ENCODE data around the gene DFFA.
A peak's percentile ranks its signal among the peaks of the same experiment; 100 is the strongest.
"Not testable (repeated sequence)": the region's sequence is repeated elsewhere in the genome, so short reads cannot be mapped to it uniquely, and the experiment has no call there.

Gene DFFA

DNA sequence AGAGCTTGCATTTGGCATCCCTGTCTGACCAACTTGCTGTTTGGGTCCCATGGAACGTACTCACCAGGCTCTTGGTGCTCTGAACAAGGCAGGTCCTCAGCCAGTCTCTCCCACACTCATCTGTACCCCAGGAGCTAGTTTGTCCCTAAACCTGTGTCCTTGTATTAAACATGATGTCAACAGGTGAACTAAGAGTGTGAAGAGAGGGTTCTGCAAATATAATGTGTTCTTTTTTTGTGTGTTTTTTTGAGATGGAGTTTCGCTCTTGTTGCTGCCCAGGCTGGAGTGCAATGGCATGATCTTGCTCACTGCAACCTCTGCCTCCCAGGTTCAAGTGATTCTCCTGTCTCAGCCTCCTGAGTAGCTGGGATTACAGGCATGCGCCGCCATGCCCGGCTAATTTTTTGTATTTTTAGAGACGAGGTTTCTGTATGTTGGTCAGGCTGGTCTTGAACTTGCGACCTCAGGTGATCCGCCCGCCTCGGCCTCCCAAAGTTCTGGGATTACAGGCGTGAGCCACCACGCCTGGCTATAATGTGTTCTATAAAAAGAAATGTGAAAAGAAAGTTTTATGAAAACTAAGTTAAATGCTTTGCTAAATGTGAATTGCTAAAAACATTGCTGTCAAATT is 33.8 kb upstream of the DFFA start:
- not testable (repeated sequence) for DNase-seq (ENCODE audit: low read depth in 2 of 2)

DNA sequence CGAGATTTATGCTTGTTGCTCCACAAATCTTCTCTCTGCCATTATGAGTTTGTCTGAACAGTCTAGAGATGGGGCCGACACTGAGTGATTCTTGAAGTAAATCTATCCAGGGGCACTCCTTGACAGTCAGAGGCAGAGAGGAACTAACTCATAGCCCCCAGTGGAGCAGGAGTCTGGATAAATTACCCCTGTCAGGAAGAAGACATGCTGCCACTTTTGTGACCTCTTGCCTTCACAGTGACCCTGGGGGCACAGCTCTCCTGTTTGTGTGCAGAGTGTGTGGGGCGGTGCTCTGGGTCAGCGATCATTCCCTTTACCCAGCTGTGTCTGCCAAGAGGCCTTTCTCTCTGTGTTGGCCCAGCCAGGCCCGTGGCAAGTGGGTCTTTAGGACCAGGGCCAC is 31.9 kb upstream of the DFFA start:
- no peak for DNase-seq (ENCODE audit: low read depth in 2 of 2)

DNA sequence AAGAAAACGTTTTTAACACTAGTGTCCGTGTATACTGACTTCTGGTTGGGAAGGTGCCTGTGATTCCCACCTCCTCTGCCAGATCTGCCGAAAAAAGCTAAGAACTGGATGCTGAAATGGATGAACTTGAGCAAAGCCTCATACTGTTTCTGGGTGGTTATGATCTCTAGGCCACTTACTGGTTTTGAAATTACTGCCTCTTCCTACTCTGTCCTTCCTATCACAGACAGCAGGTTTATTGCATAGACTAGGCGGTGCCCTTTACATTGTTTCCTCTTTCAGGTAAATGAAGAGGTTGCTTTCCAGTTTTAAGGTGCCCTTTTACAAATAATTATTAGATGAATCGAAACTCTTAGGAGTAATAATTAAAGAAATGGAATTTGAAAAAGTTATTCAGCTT is 29.9 kb upstream of the DFFA start:
- DNase-seq (ENCODE audit: low read depth in 2 of 2), result no peak

DNA sequence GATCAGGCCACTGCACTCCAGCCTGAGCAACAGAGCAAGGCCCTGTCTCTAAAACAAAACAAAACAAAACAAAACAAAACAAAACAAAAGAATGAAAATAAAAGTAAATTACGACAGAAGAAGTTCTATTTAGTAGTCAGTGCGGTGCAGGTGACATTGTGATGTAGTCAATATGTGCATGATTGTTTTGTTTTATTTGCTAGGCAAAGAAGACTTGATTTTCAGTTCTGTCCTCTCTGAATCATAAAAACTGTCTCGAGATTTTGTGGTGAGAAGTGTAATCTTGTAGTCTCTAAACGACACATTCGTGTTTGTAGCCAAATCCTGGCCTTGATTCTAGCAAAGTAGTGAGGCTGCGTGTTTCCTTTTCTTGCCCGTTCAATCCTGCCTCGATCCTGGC is 25.9 kb upstream of the DFFA start:
- no peak for DNase-seq (ENCODE audit: low read depth in 2 of 2)

DNA sequence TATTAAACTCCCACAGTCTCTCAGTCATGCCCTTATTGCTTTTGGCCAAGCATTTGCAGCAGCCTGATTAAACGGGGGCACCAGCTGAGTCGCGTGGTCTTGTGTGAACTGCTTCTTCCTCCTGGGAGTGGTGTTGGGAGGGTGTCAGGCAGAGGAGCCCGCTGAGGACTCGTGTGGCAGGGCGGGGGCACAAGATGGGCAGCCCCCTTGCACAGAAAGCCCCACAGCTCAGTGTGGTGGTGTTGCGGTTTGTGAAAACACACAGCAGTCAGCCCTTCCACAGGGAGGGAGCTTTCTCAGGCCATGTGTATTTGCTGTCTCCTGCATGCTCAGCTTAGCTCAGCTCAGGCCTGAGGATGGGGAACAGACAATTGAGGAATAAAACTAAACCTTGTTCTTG is 24.8 kb upstream of the DFFA start:
- no peak for DNase-seq (ENCODE audit: low read depth in 2 of 2)

DNA sequence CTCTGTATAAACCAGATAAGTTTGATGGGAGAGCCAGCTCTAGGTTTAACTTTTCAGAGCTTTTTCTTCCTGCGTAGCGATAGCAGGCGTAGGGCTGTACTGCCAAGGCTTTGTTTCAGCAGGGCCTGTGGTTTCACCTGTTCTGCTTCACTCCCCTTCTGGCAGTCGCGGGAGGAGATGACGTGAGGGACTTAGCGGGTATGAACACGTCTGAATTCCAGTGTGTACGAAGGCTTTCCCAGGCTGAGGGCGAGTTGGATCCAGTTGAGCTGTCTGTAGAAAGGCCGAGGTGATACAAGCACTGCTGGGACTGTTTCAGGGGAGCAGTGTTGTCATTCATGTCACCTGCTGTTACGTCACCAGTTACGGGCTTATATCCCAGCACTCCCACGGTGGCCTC is 23.6 kb upstream of the DFFA start:
- DNase-seq (ENCODE audit: low read depth in 2 of 2), result no peak

DNA sequence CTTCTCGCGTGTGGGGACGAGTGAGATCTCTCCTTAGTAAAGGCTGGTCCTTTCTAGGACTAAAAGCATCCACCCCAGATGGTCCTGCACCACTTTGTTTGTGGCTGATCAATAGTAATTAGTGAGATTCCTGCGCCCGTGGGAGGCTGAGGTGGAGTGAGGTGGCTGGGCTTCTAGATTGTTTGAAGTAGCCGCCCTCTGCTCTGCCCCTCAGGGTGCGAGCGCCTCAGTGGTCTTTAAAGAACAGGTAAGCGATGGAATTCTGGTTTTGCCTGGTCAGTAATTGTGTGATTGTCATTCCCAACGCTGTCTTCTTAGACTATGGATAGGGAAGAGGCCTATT is 23.1 kb upstream of the DFFA start:
- no peak for DNase-seq (ENCODE audit: low read depth in 2 of 2)

DNA sequence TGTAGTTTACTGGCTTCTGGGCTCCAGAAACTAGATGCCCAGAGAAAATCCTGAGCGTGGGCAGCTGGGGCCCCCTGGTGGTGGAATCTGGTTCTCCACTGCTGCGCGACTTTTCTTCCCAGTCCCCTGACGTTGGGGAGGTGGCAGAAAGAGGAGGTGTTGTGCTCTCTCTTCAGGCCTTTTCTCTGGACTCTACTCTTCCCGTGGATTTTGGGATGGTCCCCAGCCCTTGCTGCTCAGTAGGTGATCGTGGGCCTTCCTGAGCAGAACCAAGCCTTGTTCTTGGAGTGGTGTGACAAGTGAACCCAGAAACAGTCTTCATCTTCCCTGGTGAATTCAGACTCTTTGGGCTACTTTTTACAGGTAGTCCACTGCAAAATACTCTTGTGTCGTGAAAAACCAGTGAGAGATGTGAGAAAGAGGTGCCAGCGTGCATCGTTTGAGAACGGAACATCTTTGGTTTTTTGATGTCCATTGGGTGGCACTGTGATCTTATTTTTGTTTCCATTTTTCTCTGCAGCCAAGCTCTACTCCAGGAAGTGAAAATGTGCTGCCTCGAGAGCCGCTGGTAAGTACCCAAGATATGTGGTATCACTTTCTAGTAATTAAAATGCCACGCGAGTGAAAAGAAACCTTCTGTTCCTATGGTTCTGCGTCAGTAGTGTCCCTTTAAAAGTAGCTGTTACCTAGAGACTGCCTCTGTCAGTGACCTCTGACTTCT is 22.6 kb upstream of the DFFA start:
- peak; percentile 56 to 80 for DNase-seq (ENCODE audit: low read depth in 2 of 2)

DNA sequence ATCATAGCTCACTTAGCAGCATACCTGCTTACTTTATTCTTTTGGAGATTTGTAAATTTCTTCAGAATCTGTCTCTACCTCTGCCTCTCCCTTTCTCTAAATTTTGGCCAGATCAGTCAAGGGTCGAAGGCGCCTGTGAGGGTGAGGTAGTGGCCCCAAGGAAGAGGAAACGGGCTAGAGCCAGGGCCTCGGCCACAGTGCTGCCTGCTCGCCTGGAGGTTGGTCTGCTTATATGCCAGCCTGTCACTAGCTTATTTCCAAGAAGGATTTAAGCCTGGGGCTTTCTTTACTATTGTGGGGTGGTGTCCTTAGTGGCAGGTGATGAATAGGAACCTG is 22.1 kb upstream of the DFFA start:
- DNase-seq (ENCODE audit: low read depth in 2 of 2), result no peak

DNA sequence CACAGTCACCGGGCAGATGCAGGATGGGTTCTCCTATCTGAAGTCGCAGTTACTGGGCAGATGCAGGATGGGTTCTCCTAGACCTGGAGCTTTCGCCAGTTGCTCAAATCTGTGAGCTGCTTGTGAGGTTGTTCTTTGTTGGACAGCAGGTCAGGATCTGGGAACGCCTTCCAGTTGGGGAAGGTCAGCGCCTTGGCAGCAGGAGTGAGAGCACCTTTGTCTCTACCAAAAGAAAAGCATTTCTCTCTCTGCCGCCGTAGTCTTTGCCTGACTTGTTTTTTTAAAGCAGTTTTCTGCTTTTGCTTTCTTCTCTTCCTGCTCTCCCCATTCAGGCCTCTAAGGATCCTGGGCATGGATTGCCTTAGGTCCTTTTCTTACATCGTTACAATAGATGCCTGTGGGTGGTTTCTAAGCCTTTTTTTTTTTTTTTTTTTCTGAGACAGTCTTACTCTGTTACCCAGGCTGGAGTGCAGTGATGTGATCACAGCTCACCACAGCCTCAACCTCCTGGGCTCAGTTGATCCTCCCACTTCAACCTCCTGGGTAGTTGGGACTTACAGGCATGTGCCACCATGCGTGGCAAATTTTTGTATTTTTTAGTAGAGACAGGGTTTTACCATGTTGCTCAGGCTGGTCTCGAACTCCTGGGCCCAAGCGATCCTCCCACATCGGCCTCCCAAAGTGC is 18.1 kb upstream of the DFFA start:
- no peak for DNase-seq (ENCODE audit: low read depth in 2 of 2)

DNA sequence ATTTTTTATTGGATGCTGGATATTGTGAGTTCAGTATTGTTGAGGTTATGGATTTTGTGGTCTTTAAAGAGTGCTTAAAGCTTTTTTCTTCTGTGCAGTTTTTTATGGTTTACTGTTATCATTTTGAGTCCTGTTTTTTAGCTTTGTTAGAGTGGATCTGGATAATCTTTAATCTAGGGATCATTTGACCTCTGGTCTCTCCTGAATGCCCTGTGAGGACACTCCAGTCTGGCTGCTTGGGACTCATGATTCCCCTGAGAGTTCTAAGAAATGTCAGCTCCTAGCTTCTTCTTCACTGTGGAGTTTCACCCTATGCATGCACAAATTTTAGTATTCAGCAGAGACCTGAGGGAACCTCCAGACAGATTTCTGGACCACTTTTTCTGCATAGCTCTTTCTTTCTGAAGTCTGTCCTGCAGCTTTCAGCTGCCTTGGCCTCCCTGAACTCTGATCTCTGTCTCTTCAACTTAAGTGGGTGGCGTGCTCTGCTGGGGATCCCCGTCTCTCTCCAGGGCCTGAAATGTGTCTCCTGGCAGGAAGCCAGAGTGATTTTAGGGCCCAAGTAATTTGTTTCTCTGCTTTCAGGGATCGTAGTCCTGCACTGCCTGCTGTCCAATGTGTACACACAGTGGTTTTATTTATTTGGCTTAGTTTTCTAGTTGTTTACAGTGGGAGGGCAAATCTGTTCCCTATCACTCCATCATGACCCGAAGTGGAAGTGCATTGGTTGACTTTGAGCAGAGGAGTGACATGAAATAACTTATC is 17.1 kb upstream of the DFFA start:
- no peak for DNase-seq (ENCODE audit: low read depth in 2 of 2)

DNA sequence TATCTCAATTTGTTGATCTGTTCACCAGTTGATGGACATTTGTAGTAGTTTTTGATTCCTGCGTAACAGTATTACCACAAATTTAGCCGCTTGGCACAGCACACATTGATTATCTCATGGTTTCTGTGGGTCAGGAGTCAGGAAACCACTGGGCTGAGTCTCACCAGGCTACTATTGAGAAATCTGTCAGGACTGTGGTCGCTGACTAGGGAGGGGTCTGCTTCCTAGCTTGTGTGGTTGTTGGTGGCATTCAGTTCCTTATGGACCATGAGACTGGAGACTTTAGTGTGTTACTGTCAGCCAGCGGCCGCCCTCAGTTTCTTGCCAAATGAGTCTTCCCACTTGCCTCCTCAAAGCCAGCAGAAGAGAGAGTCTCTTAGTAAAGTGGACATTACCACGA is 12.2 kb upstream of the DFFA start:
- DNase-seq (ENCODE audit: low read depth in 2 of 2), result no peak

DNA sequence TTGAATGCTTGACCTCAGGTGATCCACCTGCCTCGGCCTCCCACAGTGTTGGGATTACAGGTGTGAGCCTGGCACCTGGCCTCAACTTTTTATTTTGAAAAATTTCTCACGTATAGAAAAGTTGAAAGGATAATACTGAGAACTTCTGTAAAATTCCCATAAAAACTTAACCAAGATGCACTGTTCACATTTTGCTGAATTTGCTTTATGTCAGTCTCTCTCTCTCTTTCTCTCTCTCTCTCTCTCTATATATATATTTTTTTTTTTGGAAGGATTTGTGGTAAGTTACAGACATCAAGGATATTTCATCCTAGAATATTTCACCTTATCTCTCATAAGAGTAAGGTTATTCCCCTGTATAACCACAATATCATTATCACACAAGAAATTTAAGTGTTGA is 8.3 kb upstream of the DFFA start:
- no peak for DNase-seq (ENCODE audit: low read depth in 2 of 2)

DNA sequence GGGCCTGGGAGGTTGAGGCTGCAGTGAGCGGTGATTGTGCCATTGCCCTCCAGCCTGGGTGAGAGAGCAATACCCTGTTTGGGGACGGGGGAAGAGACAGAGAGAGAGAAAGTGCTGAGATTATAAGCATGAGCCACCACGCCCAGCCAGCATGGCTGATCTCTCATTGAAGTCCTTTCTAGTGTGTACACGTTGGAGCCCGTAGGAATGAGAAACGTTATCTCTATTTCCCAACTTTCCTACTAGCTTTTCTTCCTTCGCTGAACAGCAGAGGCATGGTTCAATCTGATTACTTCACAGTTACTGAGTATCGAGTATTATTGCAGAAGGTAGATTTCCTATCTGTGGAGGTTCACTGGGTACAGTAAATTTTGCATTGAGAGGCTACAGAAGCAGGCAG is 7.0 kb upstream of the DFFA start:
- no peak for DNase-seq (ENCODE audit: low read depth in 2 of 2)

DNA sequence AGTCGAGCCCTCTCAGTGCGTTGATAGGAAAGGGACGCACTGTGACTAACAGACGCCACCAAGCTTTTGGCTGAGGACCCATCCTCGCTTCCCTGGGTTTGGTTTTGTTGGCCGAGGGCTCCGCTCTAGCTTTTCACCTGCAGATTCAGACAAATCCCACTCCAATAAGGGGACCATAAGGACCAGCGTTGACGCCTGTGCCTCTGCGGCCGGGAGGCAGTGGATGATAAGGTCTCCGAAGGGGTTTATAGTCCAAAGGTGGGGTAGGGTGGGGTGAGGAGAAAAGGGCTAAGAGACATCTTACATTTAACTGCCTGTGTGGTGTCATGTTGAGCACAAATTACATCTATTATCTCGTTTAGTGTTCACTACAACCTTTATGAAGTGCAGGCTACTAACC is 3.2 kb upstream of the DFFA start:
- DNase-seq (ENCODE audit: low read depth in 2 of 2), result no peak

DNA sequence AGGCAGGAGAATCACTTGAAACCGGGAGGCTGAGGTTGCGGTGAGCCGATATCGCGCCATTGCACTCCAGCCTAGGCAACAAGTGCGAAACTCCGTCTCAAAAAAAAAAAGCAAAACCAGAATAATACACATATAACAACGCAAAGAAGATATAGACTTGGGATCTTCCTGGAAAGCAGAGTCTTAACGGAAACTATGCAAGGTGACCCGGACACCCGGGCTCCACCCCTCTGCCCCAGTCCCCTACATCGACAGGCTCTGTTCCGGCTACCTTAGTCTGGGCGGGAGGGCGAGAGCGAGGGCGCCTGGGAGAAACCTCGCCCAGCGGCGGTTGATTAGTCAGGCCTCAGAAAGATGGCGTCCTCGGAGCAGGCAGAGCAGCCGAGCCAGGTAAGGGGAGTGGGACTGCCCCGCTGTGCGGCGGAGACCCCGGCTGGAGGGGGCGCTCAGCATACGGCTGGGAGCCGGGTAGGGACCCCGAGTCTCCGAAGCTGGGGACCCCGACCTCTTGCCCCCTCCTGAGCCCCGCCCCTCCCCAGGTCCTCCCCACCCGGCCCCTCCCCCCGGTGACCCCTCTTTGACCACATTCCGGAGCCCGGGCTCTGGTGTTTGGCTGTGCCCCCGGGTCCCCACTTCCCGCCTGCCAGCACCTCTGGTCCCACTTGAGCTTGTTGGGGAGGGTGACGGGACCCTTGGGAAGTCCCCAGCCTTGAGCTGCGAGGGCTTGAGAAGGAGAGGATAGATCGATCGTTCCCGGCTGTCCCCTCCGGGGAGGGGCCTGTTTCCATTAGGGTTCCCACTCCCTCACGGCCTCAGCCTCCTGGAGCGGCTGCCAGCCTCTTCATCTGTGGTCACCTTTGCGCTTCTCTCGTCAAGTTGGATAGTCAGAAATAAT is 2.5 kb upstream of the DFFA start, which contains the start of gene PEX14:
Gene PEX14 (plus strand): TSS at position 338 of the 895 bp plus-strand sequence. CDS start 17 bp downstream, at position 355.
- peak; percentile 84 to 87 for DNase-seq (ENCODE audit: low read depth in 2 of 2)

DNA sequence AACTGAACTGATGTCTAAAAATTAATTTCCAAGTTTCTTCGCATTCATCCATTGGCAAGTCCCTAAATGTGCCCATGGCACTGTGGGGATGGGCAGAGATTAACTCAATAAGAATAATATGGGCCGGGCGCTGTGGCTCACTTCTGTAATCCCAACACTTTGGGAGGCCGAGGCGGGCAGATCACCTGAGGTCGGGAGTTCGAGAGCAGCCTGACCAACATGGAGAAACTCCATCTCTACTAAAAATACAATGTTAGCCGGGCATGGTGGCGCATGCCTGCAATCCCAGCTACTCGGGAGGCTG is 1.9 kb upstream of the DFFA start:
- DNase-seq (ENCODE audit: low read depth in 2 of 2), result not testable (repeated sequence)

DNA sequence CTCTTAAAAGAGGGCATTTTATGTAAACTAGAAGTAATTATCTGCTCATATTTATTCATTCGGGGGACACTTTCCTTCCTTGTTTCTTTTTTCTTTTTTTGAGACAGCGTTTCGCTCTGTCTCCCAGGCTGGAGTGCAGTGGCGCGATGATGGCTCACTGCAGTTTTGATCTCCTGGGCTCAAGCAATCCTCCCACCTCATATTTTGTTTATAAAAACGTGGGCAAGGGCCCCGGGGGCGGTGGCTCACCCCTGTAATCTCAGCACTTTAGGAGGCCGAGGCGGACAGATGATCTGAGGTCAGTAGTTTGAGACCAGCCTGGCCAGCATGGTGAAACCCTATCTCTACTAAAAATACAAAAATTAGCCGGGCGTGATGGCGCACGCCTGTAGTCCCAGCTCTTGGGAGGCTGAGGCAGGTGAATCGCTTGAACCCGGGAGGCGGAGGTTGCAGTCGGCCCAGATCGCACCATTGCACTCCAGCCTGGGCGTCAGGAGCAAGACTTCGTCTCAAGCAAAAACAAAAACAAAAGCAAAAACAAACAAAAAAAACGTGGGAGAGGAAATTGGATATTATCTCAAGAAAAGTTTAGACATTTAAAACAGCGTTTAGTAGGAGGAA is 926 bp upstream of the DFFA start:
- DNase-seq (ENCODE audit: low read depth in 2 of 2), result no peak

DNA sequence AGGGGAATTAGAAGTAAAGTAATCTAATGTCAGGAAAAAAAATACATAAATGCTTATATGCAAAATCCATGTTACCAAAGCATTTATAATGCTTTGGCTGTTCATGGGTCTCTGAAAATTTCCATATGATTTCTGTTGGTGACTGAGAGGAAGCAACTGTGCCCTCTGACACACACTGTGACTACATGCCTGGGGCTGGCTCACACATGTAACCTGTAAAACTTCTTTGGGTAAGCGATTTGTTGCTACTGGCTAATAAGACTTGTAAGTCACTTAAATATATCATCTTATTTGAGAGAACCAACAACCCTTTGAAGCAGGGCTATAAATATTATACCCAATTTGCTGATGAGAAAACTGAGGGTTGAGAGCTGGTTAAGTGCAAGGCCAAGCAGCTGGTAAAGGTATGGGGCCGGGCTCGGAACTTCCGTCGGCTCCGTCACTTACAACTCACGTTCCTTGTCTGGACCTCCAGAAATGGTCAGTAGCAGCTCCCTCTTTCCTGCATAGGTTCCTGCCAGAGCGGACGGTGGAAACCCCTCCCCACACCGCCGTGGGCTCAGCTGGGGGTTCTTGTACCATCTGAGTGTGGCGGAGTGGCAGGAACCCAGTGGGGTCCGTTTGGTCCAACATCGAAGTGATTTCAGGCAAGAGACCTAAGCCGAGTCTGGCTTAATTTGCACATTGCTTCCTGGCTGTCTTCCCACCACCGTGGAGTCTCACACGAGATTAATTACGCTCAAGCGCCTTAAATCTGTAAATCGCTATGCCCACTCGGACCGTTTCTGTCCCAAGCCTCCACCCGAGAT is 714 bp downstream of the DFFA start:
- DNase-seq (ENCODE audit: low read depth in 2 of 2), result no peak

DNA sequence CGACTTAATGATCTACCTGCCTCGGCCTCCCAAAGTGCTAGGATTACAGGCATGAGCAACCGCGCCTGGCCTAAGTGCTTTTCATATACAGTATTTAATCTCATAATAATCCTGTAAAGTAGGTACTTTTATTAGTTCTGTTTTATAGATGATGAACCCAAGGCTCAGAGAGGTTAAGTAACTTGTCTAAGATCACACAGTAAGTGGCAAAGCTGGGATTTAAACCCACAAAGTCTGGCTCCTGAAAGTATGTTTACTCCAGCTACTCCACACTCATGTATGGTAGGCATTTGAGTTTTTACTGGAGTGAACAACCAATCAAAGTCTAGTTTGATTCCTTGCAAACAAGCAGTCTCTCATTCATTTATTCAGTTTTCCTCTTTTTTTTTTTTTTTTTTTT is 2.3 kb downstream of the DFFA start:
- DNase-seq (ENCODE audit: low read depth in 2 of 2), result no peak

DNA sequence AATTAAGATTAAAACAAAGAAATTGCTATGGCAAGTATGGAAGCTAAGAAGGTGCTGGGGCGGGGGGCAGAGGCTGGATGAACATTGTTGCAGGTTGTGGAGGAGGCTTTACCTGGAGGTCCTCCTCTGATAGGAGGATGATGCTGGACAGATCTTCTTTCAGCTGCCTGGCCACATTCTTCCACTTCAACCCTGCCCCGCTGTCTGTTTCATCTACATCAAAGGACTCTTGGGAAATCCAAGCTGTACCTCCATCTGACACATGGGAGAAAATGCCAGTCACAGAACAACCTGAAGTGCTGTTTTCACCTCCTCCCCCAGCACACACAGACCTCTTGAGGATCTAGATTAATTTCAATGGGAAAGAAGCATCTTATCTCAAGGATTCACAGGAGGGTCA is 5.3 kb downstream of the DFFA start:
- no peak for DNase-seq (ENCODE audit: low read depth in 2 of 2)
